ENCODE results near the gene GEN1. TPM values are rescaled to one million over a fixed set of nuclear protein-coding genes. Genes with fewer than 3 reads are reported as not detected.

Gene GEN1
- 11.2 TPM for total RNA-seq

DNA sequence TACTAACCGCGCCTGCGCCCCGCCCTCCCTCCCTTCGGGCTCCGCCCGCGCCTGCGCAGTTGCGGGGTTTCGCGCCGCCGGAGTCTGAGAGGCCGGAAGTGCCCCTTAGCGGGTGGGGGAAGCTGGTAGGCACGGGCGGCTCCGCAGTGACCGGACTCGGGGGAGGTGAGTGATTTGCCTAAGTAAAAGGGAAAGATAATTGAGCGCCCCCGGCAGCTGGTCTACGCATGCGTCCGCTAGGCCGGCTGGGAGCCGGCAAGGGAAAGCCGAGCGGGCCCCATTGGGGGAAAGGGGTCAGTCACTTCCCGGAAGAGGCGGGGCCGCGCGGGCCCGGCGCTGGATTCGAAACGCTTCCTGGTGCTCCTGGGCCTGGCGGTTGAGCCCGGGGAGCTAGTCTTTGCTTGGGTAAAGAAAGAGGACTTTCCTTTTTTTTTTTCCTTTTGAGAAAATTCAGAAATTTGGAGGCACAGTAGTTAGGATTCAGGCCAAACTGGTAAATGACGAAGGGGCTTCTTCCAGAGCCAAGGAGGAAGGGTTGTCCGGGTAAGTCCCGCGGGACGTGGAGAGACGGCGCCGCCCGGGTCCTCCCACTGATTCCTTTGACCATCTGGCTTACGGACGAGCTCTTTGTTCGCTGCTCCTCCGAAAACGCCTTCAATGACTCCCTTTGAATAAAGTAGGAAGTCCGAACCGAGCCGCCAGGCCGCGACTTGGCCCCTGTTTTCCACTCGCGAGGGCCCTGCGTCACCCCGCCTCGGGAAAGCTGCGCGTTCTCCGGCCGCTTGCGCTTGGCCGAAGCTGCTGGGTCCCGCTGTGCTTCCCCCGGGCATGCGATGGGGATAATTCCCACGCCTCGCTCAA, at the start of gene GEN1, which contains the start of gene SMC6:
Gene GEN1, plus strand, starts transcription at position 336 of the 861 bp plus-strand sequence. CDS start 5,806 bp downstream, outside the sequence.
Gene SMC6, minus strand, starts transcription at position 8 of the 861 bp plus-strand sequence. CDS start 7,864 bp downstream, outside the sequence.
- DNase-seq (ENCODE audit: low spot score), result peak; percentile 91

GRCh38 chr2:17706845-17707244, 47.1 kb upstream of the GEN1 start:
- no peak for DNase-seq (ENCODE audit: low spot score)

- DNase-seq (ENCODE audit: low spot score), result no peak
These were observed 45.4 kb upstream of the GEN1 start for GRCh38 chr2:17708501-17708900.

DNA sequence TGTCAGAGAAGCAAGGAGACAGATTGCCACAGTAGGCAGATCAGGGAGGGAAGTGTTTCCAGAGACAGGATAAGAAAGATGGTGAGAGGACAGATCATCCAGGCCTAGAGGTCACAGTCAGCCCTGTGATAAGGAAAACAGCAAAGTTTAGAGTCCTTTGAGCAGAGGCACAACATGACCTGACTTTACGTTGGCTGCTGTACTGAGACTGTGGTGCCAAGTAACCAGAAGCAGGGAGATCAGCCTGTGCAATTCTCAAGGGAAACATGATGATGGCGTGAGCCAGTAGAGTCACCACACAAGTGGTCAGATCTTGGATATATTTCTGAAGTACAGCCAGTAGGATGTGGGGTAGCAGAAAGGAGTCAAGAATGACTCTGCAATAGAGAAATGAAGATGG, 44.0 kb upstream of the GEN1 start:
- no peak for DNase-seq (ENCODE audit: low spot score)

- DNase-seq (ENCODE audit: low spot score), result no peak
These were observed 43.2 kb upstream of the GEN1 start for GRCh38 chr2:17710547-17711248.

DNA sequence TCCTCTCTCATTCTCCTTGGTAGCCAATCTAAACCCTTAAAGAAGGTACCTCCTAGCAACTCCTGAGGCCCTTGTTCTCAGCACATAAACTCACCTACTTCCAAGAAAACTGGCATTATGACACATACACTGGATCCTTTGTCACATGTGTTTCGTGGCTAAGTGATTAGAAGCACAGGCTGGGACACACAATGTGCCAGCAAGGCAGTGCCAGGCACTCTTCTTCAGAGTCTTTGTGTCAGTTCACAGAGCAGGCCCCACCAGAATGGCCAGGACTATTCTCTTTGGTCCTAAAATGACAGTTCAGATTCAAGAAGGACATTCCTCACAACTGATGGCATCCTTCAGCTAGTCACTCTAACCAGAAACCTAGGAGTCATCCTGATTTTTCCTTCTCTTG, 40.6 kb upstream of the GEN1 start:
- no peak for DNase-seq (ENCODE audit: low spot score)

- no peak for DNase-seq (ENCODE audit: low spot score)
These were observed 36.3 kb upstream of the GEN1 start for GRCh38 chr2:17717666-17718065.

- no peak for DNase-seq (ENCODE audit: low spot score)
These were observed 35.2 kb upstream of the GEN1 start for GRCh38 chr2:17718689-17719088.

- DNase-seq (ENCODE audit: low spot score), result no peak
These were observed 34.2 kb upstream of the GEN1 start for GRCh38 chr2:17719562-17720371.

DNA sequence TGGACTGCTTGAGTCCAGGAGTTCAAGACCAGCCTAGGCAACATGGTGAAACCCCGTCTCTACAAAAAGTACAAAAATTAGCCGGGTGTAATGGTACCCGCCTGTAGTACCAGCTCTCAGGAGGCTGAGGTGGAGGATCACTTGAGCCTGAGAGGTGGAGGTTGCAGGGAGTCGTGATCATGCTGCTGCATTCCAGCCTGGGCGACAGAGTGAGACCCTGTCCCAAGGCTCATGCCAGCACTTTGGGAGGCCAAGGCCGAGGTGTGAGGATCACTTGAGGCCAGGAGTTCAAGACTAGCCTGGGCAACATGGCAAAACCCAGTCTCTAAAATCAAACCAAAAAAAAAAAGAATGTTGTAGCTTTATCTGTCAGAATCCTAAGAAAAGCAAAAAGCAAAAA, 25.7 kb upstream of the GEN1 start:
- DNase-seq (ENCODE audit: low spot score), result no peak

DNA sequence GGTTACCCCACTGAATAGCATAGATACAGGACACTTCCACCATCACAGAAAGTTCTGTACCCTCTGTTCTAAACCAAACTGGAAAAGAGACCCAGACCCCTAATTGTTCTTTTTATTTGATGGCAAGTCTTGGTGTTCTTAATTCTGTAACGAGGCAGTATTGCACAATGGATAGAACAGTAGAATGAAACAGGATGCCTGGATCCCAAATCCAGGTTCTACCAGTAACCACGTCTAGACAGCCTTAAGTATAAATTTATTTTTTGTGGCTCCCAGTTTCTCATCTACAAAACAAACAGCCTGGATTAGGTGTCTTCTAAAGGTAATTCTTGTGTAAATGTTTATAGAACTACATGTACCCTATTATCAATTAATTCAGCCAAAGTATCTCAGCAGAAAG, 24.1 kb upstream of the GEN1 start:
- no peak for DNase-seq (ENCODE audit: low spot score)

DNA sequence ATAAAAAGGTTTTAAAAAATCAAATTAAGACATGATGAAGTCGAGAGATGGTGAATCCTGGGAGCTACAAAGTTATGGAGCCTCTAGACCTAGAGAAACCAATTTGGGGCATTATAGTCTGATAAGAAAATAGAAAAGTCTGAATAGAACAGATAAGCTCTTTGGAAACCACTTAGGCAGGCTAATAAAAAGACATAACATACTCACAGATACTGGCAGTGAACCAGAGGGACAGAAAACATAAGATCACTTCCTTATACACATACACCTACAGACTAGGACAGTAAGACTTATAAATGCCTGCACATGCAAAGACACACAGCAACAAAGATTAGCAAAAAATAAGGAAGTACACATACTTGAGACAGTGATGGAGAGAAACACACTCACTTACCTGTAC, 20.3 kb upstream of the GEN1 start:
- DNase-seq (ENCODE audit: low spot score), result no peak

DNA sequence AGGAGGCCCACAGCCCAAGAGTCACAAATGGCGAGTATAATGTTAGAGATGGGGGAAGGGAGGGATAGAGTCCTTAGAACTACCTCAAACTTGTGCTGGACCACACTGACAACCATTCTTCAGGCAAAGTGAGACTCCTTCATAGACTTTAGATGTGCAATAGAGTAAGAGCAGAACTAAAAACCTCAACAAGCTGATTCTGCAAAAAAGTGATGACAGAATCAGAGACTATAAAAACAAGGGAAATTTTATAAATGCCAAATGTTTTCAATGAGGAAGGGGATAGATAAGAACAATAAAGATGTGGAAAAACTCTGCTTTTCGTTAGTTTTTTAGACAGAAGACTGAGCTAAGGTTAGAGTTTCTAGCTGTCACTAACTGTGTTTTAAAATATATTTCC, 18.1 kb upstream of the GEN1 start:
- DNase-seq (ENCODE audit: low spot score), result no peak

- no peak for DNase-seq (ENCODE audit: low spot score)
These were observed 16.9 kb upstream of the GEN1 start for GRCh38 chr2:17736989-17737388.

GRCh38 chr2:17740203-17740602, 13.7 kb upstream of the GEN1 start:
- DNase-seq (ENCODE audit: low spot score), result no peak

GRCh38 chr2:17747684-17748452, 6.1 kb upstream of the GEN1 start:
- DNase-seq (ENCODE audit: low spot score), result no peak

- DNase-seq (ENCODE audit: low spot score), result no peak
These were observed 5.2 kb upstream of the GEN1 start for GRCh38 chr2:17748745-17749144.

DNA sequence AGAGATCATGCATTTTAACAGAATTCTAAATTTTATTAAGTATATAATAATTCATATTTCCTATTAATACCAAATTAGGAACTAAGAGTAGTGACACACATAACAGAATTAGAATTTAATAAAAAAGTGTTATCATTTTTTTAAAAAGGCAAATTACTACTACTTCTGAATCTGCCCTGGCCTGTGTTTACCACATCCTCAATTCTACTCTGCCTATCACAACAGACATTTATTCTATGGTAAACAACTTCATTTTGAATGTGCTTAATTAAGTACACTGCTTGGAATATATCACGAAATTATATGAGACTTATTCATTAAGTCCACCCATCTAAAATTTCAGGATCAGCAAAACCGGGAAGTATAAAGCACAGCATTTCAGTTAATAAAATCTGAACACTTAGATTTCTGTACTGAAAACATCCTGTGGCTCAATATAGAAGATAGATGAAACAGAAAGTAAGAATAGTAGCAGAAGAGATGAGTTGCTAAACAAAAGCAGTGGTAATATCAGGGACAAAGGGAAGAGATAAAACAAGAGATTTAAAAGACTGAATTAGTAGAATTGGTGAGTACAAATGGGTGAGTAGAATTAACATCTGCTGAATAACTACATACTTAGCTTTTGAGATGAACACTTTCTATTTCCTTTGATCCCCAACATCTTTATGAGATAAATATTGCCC, 4.0 kb upstream of the GEN1 start:
- DNase-seq (ENCODE audit: low spot score), result no peak

- DNase-seq (ENCODE audit: low spot score), result no peak
These were observed 1.7 kb upstream of the GEN1 start for GRCh38 chr2:17752246-17752645.

- peak; percentile 44 for DNase-seq (ENCODE audit: low spot score)
These were observed 791 bp upstream of the GEN1 start for GRCh38 chr2:17752892-17753802.

Measured in ureter (tissue), 1 donor.